Stimulated activated CD4-positive, alpha-beta T cell treated with anti-CD3 and anti-CD28 coated beads, TNF-alpha, amount 100 ng/mL, for 4 hours (primary cell): ENCODE results near the gene LSM2.

Experiments
- DNase-seq, 3 experiments: peaks; one replicate each; pipeline ENCODE4 v3.0.0-alpha.2; 2020; ENCODE audit warnings: low read depth in 3 of 3

Gene LSM2

DNA sequence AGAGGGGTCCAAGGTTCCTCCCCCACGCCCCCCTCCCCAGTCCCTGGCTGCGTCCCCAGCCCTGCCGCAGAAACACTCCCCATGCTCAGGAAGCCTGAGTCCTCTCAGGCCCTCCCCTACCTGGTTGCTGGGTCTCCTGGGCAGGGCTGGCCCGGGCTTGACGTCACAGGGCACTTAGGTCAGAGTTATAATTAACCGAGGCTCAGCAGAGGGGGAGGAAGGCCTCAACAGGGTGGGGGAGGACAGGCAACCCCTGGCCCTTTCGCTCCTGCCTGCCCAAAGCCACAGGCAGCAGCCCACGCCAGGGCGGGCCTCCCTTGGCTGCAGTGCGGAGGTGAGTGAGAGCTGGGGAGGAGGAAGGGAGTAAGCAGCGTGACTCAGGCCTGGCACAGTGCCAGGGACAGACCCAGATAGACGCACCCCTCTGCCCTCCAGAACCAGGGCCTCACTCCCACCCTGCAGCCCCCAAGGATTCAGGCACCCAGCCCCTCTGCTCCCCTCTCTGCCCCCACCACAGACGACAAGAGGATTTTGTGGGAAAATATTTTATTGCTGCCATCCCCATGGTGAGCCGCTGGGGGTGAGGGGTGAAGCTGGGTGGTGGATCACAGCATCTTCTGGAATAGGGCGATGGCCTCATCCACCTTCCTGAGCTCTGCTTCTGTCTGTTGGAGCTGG is 29.6 kb downstream of the LSM2 start, which contains the start of gene VWA7:
Gene VWA7 (minus strand): TSS at position 340 of the 678 bp plus-strand sequence. CDS start 549 bp downstream, outside the sequence.
- DNase-seq = peak; percentile 62 to 74 (median 67)

DNA sequence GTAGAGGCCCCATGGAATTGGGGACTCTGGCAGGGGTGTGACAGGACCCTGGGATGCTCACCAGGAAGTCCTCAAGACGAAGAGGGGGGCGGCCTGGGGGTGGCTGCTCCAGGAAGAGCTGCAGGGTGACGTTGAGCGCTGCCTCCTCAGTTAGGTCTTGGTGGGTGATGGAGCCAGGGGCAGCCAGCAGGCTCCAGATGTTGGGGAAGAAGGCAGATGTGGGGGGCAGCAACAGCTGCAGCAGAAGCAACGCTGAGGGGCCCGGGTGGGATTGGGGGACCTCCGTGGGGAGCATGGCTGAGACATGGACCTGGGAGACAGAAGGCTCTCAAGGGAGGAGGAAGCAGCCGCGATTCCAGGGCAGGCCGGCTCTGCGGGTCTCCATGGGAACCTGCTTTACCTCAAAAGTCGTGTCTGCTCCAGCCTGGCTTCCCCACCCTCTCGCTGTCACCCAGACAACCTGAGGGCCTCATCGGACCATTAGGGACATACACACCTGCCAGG is 30.2 kb downstream of the LSM2 start:
- no peak for DNase-seq

DNA sequence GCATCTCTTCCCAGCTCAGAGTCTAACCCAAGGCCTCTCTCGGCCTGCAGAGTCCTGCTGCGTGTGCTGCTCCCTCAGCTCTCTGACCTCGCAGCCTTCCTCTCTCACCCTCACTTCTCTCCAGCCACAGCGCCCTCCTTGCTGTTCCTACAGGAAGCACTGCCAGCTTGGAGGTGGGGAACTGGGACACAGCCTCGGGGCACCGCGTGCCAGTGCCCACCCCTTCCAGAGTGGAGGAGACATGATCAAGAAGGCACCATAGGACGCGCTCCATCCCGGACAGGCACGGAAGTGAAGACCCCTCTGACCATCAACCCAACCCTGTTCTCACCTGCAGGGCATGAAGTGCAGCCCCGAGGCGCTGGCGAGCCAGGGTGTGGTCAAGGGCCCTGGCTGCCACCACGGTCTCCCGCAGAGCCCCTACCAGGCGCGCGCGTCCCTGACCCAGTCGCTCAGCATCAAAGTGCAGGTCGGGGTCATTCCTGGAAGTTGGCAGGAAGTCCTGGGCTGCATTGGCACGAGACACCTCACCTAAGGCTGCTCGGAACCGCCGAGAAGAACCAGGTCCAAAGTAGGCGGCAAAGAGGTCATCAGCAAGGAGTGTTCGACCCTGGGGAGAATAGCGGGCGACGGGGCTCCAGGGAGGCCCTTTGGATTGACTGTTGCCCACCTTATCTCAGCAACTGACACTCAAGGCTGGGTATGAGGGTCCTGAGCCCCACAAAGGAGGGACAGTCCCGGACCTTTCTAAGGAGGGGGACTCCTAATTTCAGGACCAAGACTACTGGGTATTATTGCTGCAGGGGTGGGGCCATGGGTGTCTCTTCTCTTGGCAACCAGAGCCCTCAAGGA is 30.9 kb downstream of the LSM2 start:
- DNase-seq = no peak

DNA sequence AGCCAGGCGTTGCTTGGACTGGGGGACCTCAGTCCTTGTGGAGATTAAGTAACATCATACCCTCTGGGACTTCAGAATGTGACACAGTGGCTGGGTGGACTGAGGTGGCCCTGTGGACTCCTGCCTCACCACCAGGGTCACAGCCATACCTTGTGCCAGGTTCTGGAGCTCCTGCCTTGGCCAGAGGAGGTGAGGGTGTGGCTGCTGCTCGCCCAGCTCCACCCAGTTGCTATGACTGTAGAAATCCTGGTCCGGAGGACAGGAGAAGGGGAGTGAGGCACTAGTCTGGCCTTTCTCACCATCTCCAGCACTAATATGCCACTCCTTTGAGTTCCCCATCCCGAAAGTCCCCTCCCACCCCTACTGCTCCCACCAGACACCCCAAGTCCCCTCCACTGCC is 31.6 kb downstream of the LSM2 start:
- no peak for DNase-seq

DNA sequence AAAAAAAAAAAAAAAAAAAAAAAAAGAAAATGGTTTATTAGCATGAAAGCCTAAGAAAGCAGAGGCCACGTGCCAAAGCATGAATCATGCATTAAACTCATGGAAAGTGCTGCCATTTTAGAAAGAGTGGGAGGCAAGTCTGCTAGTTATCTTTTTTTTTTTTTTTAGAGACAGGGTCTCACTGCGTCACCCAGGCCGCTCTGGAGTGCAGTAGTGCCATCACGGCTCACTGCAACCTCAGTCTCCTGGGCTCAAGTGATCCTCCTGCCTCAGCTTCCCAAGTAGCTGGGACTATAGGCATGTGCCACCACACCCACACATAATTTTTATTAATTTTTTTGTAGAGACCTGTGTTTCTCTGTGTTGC is 34.8 kb downstream of the LSM2 start:
- peak in 1 of 3 experiments; percentile 28 for DNase-seq

DNA sequence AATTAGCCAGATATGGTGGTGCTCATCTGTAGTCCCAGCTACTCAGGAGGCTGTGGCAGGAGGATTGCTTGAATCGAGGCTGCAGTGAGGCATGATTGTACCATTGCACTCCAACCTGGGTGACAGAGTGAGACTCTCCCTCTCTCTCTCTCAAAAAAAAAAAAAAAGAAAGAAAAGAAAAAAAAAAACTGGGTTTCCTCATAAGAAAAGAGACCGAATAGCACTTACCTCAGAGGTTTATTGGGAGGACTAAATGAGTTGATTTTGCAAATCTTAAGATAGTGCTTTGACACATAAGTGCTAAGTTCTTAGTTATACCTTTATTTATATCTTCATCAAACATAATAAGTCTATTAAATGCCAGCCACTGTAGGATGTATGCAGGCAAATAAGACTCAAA is 35.9 kb downstream of the LSM2 start:
- DNase-seq = no peak

DNA sequence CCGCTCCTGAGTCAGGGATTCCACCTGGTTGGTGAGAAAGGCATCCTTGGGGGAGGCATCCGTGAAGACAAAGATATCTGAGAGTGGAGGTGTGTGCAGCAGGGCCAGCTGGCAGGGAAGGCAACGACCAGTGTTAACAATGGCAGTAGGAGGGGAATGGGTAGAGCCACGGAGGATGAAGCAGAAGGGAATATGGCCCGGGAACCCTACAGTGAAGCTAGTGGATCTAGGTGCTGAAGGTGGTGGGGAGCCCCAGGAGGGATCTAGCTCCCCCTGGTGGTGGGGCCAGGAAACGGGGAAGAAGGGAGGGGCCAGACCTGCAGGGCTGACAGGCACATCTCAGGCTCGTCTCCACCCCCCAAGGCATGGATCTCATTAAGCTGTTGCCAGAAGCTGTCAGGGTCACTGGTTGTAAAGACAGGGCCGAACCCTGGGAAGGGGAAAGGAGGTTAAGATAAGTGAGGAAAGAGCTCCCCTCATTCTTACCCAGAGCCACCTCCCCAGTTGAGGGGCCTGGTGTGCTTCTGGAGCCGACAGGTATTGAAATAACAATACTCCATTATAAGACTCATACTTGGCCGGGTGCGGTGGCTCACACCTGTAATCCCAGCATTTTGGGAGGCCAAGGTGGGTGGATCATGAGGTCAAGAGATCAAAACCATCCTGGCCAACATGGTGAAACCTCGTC is 36.9 kb downstream of the LSM2 start:
- peak; percentile 62 to 71 (median 65) for DNase-seq

DNA sequence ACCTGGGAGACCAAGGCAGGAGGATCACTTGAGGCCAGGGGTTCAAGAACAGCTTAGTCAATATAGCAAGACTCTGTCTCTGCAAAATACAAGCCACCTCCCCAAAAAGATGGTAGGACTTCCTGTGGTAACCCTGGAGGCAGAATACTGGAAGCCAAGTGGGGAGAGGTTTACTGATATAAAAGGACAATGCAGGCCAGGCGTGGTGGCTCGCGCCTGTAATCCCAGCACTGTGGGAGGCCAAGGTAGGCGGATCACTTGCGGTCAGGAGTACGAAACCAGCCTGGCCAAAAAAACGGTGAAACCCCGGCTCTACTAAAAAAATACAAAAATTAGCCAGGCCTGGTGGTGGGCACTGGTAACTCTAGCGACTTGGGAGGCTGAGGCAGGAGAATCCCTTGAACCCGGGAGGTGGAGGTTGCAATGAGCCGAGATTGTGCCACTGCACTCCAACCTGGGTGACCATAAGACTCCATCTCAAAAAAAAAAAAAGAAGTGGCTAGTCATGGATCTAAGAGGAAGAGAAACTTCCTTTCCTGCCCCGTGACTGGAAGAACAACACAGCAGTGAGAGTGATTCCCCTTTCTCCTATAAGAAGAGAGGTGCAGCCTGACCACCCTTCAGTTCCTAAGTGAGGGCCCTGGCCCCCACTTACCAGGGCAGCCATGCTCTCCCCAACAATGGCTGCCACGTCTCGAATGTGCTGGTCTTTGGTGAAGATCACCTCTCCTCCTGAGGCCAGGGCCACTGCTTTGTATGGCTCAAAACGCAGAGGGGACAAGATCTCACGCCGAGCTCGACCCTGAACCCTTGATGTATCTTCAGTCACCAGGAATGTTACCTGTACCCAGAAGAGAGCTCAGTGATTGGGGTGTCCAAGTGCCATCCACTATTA is 38.2 kb downstream of the LSM2 start:
- no peak for DNase-seq

DNA sequence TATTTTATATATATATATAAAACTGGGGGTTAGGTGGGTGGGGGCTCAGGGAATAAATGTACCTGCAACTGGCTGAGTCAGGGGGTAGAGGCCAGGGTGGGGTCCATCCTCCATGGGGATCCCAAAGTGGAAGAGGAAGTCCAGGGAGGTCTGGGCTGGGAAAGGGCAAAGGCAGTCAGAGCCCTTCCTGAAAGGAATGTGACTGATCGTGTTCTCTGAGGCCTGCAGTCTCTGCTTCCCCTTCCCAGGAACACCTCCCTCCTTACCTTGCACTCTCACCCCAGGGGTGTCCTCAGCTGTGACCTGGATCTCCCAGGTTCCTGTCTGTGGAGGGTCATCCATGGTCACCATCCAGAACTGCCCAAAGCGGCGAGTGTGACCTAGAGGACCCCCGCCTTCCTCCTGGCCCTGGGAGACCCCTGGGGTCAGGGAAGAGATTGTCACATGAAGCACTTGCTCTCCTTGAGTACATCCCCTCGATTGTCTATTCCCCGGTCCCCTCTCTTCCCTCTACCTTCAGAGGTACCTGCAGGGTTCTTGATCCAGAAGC is 39.6 kb downstream of the LSM2 start:
- DNase-seq = no peak

DNA sequence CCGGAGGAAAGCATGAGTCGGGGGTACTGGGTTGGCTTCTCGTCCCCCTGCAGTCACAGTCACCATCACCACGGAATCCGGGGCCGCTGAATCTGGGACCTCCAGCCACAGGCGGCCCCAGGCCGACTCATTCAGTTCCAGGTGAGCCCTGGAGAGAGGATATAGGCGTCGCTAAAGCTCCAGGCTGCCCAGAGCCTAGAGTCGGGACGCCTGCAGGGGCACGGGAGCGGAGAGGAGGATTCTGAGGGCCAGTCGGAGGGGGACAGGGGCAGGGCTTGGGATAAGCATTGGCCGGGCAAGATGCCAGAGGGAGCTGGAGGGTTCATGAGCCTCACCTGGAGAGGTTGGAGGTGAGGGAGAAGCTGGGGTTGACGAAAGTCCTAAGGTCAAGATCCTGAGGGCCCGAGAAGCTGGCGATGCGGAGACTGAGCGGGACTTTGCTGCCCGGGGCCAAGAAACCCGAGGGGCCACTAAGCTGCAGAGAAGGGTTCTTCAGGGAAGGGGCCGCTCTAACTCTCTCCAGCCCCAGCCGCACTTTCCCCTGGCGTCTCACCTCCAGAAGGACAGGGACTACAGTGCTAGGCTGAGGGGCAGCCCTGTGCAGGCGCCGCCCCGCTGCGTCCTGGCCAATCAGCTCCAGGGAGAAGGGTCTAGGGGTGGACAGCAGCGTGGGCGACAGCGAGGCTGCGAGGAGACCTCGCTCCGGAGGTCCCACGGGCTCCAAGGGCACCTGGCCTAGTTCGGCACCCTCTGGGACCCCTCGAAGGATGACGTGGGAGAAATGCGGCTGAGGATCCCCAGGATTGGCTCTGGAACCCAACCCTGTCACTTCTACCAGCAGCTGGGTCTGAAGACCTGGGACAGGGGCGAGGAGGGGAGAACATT is 40.6 kb downstream of the LSM2 start:
- no peak for DNase-seq

DNA sequence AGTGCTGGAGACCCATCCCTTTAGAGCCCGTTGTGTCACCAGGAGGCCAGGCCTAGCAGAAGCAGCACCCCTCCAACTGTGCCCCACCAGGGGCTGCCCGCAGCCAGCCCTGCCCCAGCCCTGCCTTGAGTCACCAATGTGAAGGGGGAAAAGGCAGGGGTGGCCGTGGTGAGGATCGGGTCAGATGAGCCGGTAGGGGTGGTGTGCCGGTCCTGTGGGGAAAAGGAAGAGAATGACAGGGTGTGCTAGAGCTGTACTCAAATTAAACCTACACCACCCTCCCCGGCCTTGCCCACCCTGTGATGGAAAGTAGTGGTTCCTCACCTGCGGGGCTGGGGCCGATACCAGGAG is 41.2 kb downstream of the LSM2 start:
- no peak for DNase-seq

DNA sequence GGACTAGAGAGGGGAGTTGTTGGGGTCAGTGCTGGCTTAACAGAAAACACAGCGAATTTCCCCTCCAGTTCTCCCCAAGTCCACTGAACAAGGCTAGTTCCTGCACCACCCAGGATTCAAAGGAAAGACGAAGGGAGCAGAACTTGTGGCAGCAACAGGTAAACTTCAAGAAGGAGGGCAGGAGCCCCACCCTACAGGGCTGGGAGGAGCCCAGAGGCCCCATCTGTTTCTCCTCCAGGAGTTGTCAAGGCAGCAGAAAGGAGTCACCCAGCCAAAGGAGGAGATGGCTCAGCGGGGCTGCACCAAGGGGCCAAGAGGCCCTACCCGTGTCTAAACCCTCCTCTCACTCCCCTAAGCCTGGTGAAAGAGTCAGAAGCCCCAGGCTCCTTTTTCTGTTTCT is 42.6 kb downstream of the LSM2 start:
- DNase-seq = no peak

DNA sequence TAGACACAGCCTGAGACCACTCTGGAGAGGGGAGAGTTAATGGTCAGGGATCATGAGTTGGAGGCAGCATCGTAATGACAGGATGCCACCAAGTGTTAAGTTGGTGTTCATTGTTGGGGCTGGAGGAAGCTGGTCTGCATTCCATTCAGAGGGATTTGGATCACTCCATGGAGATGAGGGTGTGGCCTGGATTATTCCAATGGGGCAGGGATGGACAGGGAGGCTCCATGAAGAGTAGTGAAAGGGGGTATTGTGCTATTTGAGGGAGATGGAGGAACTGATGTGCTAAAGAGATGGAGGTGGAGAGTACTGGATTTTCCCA is 43.2 kb downstream of the LSM2 start:
- no peak for DNase-seq

DNA sequence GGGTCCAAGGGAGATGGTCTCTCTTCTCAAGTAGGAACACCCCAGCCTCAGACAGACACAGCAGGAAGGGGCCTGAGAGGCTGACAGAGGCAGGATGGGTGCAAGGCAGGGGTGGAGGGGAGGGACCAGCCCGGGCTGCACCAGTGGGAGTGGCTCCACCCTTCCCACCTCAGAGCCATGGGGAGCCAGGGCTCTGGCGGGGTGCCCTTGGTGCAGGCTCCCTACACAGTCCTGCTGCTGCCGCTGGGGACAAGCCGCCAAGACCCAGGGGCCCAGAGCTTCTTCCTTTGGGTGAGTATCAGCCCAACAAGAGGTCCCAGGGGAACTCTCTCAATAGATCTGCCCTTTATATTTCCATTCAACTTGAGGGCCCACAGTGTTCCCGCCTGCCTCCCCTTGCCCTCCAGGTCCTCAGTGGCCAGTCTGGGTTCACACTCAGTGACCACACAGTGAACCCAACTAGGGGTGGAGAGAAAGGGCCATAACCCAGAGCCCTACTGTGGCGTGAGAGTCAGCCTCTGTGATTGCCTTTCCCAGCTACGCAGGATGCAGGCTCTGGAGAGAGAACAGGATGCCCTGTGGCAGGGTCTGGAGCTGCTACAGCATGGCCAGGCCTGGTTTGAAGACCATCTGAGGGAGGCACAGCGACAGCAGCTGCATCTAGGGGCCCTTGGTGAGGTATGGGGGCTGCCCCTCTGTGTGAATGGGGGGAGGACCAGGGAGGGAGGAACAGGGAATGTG is 43.7 kb downstream of the LSM2 start:
- no peak for DNase-seq

DNA sequence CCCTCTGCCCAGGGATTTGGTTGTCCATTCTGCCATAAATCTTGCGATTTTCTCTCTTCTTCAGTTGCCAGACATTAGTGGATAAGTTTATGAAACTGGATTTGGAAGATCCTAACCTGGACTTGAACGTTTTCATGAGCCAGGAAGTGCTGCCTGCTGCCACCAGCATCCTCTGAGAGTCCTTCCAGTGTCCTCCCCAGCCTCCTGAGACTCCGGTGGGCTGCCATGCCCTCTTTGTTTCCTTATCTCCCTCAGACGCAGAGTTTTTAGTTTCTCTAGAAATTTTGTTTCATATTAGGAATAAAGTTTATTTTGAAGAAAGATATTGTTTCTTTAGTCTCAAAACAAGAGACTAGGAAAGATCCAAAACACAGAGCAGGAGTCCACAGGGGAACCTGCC is 44.4 kb downstream of the LSM2 start, which contains the start of gene SAPCD1:
Gene SAPCD1 (plus strand): TSS at position 301 of the 400 bp plus-strand sequence. CDS start 399 bp downstream, outside the sequence.
- no peak for DNase-seq

DNA sequence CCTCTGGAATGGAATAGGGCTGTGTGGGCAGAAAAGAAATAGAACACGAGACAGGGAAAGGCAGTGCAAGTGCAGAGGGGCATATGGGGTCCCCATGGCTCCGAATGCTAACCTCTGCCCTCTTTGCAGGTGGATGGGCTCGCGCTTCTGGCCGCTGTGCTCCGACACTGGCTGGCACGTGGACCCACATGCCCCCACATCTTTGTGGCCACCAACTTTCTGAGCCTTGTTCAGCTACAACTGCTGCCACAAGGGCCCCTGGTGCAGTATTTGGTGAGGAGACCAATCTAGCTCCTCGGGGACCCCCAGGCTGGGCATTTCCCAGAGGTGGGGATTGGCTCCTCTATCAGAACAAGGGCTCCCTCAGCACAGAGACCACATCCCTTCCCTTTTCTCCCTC is 45.4 kb downstream of the LSM2 start:
- DNase-seq = no peak

DNA sequence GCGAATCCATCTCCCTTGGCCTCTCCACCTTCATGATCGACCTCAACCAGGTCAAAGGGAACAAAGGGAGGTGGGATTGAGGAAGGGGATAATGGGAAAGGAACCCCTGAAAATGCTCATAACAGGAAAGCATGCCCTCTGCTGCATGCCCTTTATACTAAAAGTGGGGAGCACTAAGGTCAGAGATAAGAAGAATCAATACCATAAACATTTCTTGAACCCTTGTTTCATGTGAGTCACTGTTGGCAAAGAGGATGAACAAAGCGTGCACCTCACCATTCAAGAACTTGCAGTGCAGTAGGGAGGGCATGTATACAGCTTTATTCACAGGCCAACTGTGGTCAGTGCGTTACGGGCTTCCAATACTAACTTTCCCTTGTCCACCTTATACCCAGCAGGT is 46.0 kb downstream of the LSM2 start:
- no peak for DNase-seq

DNA sequence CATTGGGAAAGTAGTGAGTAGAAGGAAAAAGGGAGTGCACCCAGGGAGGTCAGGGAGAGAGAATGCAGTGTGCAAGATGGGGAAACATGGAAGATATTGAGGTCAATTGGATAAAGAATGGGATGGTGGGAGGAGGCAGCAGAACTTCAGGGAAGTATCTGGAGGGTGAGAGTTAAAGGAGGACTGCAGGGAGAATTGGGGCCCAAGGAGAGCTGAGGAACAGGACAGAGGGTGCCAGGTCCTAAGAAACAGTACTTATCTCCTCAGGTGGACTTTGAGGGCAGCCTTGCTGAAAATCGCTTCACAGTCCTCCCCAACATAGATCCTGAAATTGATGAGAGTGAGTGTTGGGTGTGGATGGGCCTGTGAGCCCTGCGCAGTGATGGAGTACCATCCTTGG is 48.5 kb downstream of the LSM2 start:
- DNase-seq = no peak

DNA sequence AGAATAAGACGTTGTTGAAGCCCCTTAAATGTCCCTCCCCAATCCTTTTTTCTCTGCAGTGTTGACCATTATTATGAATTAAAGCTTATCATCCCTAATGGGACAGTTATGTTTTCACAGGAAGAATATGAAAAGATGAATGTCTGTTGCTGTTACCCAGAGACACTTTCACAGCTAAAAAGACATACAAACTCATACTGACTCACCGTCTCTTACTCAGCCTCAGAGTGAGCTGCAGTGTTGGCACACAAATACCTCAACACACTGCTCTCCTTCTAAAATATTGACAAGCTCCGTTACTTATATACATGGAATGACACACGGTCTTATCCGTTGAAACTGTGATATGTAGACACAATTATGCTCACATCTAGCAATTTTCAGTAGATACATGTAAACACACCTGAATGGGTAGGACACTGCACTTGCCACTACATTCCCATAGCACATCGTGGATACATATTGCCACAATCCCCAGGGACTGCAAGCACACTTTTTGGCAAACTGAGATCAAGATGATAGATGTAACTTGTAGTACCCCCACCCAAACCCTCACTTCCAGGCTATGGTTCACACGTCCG is 53.9 kb downstream of the LSM2 start:
- DNase-seq = no peak
